ENCODE measurements around the gene GPR132. TPM values are rescaled to one million over a fixed set of nuclear protein-coding genes. Genes with fewer than 3 reads are reported as not detected.
A peak's percentile ranks its signal among the peaks of the same experiment; 100 is the strongest.

Gene GPR132
- total RNA-seq, 1 experiment from 2014 or later: 0.08 TPM

GRCh38 chr14:105005929-105006830 is 59.0 kb downstream of the GPR132 start:
- no peak overlapping the region for H3K4me3 ChIP-seq (ENCODE audit: low read depth in 2 of 2, low read length in 2 of 2)
- DNase-seq (ENCODE audit: low read depth, low spot score) (no peak), ATAC-seq (peak; percentile 52)
- H3K4me1 ChIP-seq (ENCODE audit: control insufficient read depth, insufficient read depth, low read length): no peaks in the 10 kb centered on the region
- peaks cover 9% of the 10 kb centered on the region; the same call in 1 of the 2 replicates for H3K36me3 ChIP-seq (ENCODE audit: control insufficient read depth, insufficient read depth, low read length)
- intact Hi-C loops (cut with micrococcal nuclease; ENCODE audit: unreplicated experiment) (no loop called here), in situ Hi-C loops (cut with HindIII; ENCODE audit: low pct_unique_long_range_greater_than_20kb, low sequenced_read_pairs) (no loop called here)
- TF ChIP-seq CTCF (IDR thresholded peaks at IDR 0.05): no peak
- TF ChIP-seq SIN3A (IDR thresholded peaks at IDR 0.05; ENCODE audit: borderline replicate concordance, insufficient read depth, low read depth, low read length): no peak
- TF ChIP-seq POLR2AphosphoS5 (IDR thresholded peaks at IDR 0.05; ENCODE audit: low read depth, low read length): peak; percentile 32; the same call in 1 of the 2 replicates
- TF ChIP-seq TCF7L2 (IDR thresholded peaks at IDR 0.05; ENCODE audit: low read depth, low read length): no peak
- TF ChIP-seq REST (IDR thresholded peaks at IDR 0.05; ENCODE audit: insufficient read depth in 1 of 2, low read depth in 2 of 2, low read length in 1 of 2): no peak
- no peak overlapping the region for H3K27ac ChIP-seq (ENCODE audit: low read length)
- BruUV-seq (replicated peaks): no TSS peak
- CTCF ChIA-PET: interaction anchor here (0.5 to 0.8 kb wide), 2 partner anchors 42 to 1477 kb away, joined by 3 to 4 read pairs; partner anchors contain the start of gene TRMT61A
- no peaks in the 10 kb centered on the region for H3K27me3 ChIP-seq (ENCODE audit: control insufficient read depth, insufficient read depth, low read length)
- no peaks in the 10 kb centered on the region for H3K9me3 ChIP-seq (ENCODE audit: control insufficient read depth, insufficient read depth, low read depth, low read length)
- POLR2A ChIA-PET: interaction anchor here (0.5 to 0.6 kb wide), 2 partner anchors 31 to 335 kb away, joined by 8 to 12 read pairs; no protein-coding TSS in a partner anchor

- no peak overlapping the region for H3K4me3 ChIP-seq (ENCODE audit: low read depth in 2 of 2, low read length in 2 of 2)
- ATAC-seq: peak; percentile 40
- POLR2A ChIA-PET: no interaction called here
- no peaks in the 10 kb centered on the region for H3K9me3 ChIP-seq (ENCODE audit: control insufficient read depth, insufficient read depth, low read depth, low read length)
- H3K36me3 ChIP-seq (ENCODE audit: control insufficient read depth, insufficient read depth, low read length): peaks cover 7% of the 10 kb centered on the region; the same call in 1 of the 2 replicates
- H3K27me3 ChIP-seq (ENCODE audit: control insufficient read depth, insufficient read depth, low read length): no peaks in the 10 kb centered on the region
- no TSS peak for BruUV-seq (replicated peaks)
- DNase-seq (ENCODE audit: low read depth, low spot score): no peak
- intact Hi-C loops (cut with micrococcal nuclease; ENCODE audit: unreplicated experiment) (no loop called here), in situ Hi-C loops (cut with HindIII; ENCODE audit: low pct_unique_long_range_greater_than_20kb, low sequenced_read_pairs) (no loop called here)
- no peaks in the 10 kb centered on the region for H3K4me1 ChIP-seq (ENCODE audit: control insufficient read depth, insufficient read depth, low read length)
- no peak for TF ChIP-seq CTCF (IDR thresholded peaks at IDR 0.05)
- H3K27ac ChIP-seq (ENCODE audit: low read length): no peak overlapping the region
- CTCF ChIA-PET: no interaction called here
These were observed 59.8 kb downstream of the GPR132 start for GRCh38 chr14:105005329-105005928.

Other genes starting within 250 kb of the GPR132 start
- 17.8 TPM for gene CEP170B, start 200.2 kb downstream of the GPR132 start, total RNA-seq (2021; ENCODE audit: unreplicated experiment)
- gene PLD4, start 140.6 kb downstream of the GPR132 start, total RNA-seq (2021; ENCODE audit: unreplicated experiment): 0.15 TPM
- gene AHNAK2, start 87.1 kb downstream of the GPR132 start, total RNA-seq (2021; ENCODE audit: unreplicated experiment): 223 TPM
- gene CLBA1, start 79.6 kb downstream of the GPR132 start, total RNA-seq (2021; ENCODE audit: unreplicated experiment): 13.8 TPM
- gene CDCA4, start 44.3 kb downstream of the GPR132 start, total RNA-seq (2021; ENCODE audit: unreplicated experiment): 39.9 TPM
- gene JAG2, start 103.3 kb upstream of the GPR132 start, total RNA-seq (2021; ENCODE audit: unreplicated experiment): 43.7 TPM
- 75.3 TPM for gene NUDT14, start 115.9 kb upstream of the GPR132 start, total RNA-seq (2021; ENCODE audit: unreplicated experiment)
- 0.26 TPM for gene BTBD6, start 183.1 kb upstream of the GPR132 start, total RNA-seq (2021; ENCODE audit: unreplicated experiment)
- gene BRF1, start 235.6 kb upstream of the GPR132 start, total RNA-seq (2021; ENCODE audit: unreplicated experiment): 25.0 TPM
- gene PACS2, start 249.3 kb upstream of the GPR132 start, total RNA-seq (2021; ENCODE audit: unreplicated experiment): 55.2 TPM